K562 (cell line): ENCODE data around the gene CAMK1D. TPM values are rescaled to one million over a fixed set of nuclear protein-coding genes. Genes with fewer than 3 reads are reported as not detected.

Experiments used
- ATAC-seq: fragments of 200-7000 bp; cut with Tn5 transposase; 3 replicates; pipeline ENCODE4 v1.9.1; 2020; ENCODE audit warnings: moderate library complexity
- BruUV-seq: library from RNA; stranded (reverse); fragments of 400-500 nt; replicated peaks from 2 replicates; lab custom pipeline; 2021; lab: Mats Ljungman, UMichigan
- CTCF ChIA-PET: fragments of 300-600 bp; formaldehyde crosslinking; extraction: SDS; loops from one replicate; lab custom pipeline; 2021; ENCODE audit warnings: low intra/inter-chr PET ratio; lab: Yijun Ruan, JAX
- POLR2A ChIA-PET: fragments of 300-600, 350-650 bp; sonication (Branson Sonifier 250); formaldehyde crosslinking; extraction: SDS; loops from one replicate; lab custom pipeline; 2021; ENCODE audit warnings: antibody characterized with exemption, inconsistent platforms; lab: Yijun Ruan, JAX
- DNase-seq, 4 experiments: peaks; one replicate each; pipeline versions ENCODE4 v3.0.0 to v3.0.0-alpha.2; 2011 to 2018; ENCODE audit warnings: low spot score in 3 of 4, mixed read lengths in 3 of 4; ENCODE audit errors: extremely low read depth in 1 of 4
- FAIRE-seq: peaks from 2 replicates; lab custom pipeline; 2011; peaks lifted over from hg19 to GRCh38; lab: Jason Lieb, UNC
- H2AFZ ChIP-seq: 2 replicates; pipeline ENCODE4 v1.6.0; 2011; ENCODE audit warnings: low read depth, low read length, control low read depth, inconsistent platforms
- H3K27ac ChIP-seq: fragments of 200-600 bp; 3 replicates; pipeline ENCODE4 v1.8.0; 2011; ENCODE audit warnings: low read depth, mild to moderate bottlenecking, control low read depth, inconsistent platforms, low read length, moderate library complexity, mixed read lengths; ENCODE audit errors: extremely low read depth
- H3K27me3 ChIP-seq, 2 experiments: fragments of 300-600 bp in 1 of 2; 2 replicates in 1 of 2; 3 replicates in 1 of 2; pipeline versions ENCODE4 v1.6.0 to v1.8.0; 2011; ENCODE audit warnings: inconsistent platforms in 2 of 2, low read length in 2 of 2, mild to moderate bottlenecking in 1 of 2, mixed read lengths in 1 of 2, moderate library complexity in 1 of 2; ENCODE audit not compliant: control insufficient read depth in 2 of 2, insufficient read depth in 2 of 2
- H3K36me3 ChIP-seq: fragments of 300-600 bp; 3 replicates; pipeline ENCODE4 v1.8.0; 2011; ENCODE audit warnings: mild to moderate bottlenecking, low read length, inconsistent platforms; ENCODE audit not compliant: control insufficient read depth, insufficient read depth
- H3K4me1 ChIP-seq, 2 experiments: fragments of 200-600 bp in 1 of 2; replicated peaks in 1 of 2; 2 replicates in 1 of 2; 3 replicates in 1 of 2; pipeline versions ENCODE4 v1.5.1 to v1.8.0; 2011; ENCODE audit warnings: inconsistent platforms in 2 of 2, low read length in 2 of 2, mild to moderate bottlenecking in 1 of 2, mixed read lengths in 1 of 2, moderate library complexity in 1 of 2; ENCODE audit not compliant: control insufficient read depth in 2 of 2, insufficient read depth in 2 of 2
- H3K4me2 ChIP-seq: 2 replicates; pipeline ENCODE4 v1.6.1; 2011; ENCODE audit warnings: low read length, control low read depth, inconsistent platforms, mixed read lengths; ENCODE audit not compliant: insufficient read depth
- H3K4me3 ChIP-seq: fragments of 200-600 bp; sonication (generic), shearing (Covaris generic); 2 replicates; pipeline ENCODE4 v1.5.1; 2016; ENCODE audit warnings: control low read depth, inconsistent platforms
- H3K79me2 ChIP-seq: fragments of 200-600 bp; 3 replicates; pipeline ENCODE4 v1.8.0; 2011; ENCODE audit warnings: low read length, inconsistent platforms; ENCODE audit not compliant: control insufficient read depth, insufficient read depth
- H3K9ac ChIP-seq, 2 experiments: 2 replicates each; pipeline versions ENCODE4 v1.6.0 to v1.6.1; 2011; ENCODE audit warnings: low read depth in 2 of 2, low read length in 2 of 2, control low read depth in 1 of 2, inconsistent platforms in 1 of 2, mild to moderate bottlenecking in 1 of 2, mixed read lengths in 1 of 2; ENCODE audit not compliant: insufficient read depth in 1 of 2
- H3K9me1 ChIP-seq: one replicate; pipeline ENCODE4 v1.6.0; 2011; ENCODE audit warnings: inconsistent platforms, mild to moderate bottlenecking, low read length, moderate library complexity; ENCODE audit not compliant: control insufficient read depth, insufficient read depth
- H3K9me3 ChIP-seq: replicated peaks from 2 replicates; pipeline ENCODE4 v1.5.1; 2011; ENCODE audit warnings: low read depth, low read length, inconsistent platforms; ENCODE audit not compliant: control insufficient read depth, insufficient read depth
- H4K20me1 ChIP-seq: replicated peaks from 2 replicates; pipeline ENCODE4 v1.6.1; 2011; ENCODE audit warnings: low read length, inconsistent platforms, mixed read lengths; ENCODE audit not compliant: control insufficient read depth, insufficient read depth
- ATF6 ChIP-seq: sonication (generic); formaldehyde crosslinking; IDR thresholded peaks from 2 replicates; pipeline ENCODE4 v1.4.0; 2020; ENCODE audit warnings: mild to moderate bottlenecking, missing genetic modification reagents
- BDP1 ChIP-seq: IDR thresholded peaks from 3 replicates; pipeline ENCODE4 v1.6.1; 2011; ENCODE audit not compliant: insufficient read length, insufficient read depth
- CBFA2T2 ChIP-seq: fragments of 450-650 bp; conservative IDR thresholded peaks from 2 replicates; pipeline ENCODE4 v1.6.1; 2017; ENCODE audit warnings: mild to moderate bottlenecking
- DPF2 ChIP-seq: fragments of 450-650 bp; IDR thresholded peaks from 2 replicates; pipeline ENCODE4 v1.6.1; 2016
- EP300 ChIP-seq: IDR thresholded peaks from 2 replicates; pipeline ENCODE4 v1.6.1; 2012; ENCODE audit warnings: low read length, improper control_type of control experiment
- GATA2 ChIP-seq: sonication (generic); formaldehyde crosslinking; IDR thresholded peaks from 2 replicates; pipeline ENCODE4 v1.4.0; 2020; ENCODE audit warnings: mild to moderate bottlenecking, missing genetic modification reagents
- MAFG ChIP-seq: fragments of 450-650 bp; conservative IDR thresholded peaks from 2 replicates; pipeline ENCODE4 v1.6.1; 2016; ENCODE audit warnings: missing genetic modification characterization, missing compliant biosample characterization
- MAFK ChIP-seq: IDR thresholded peaks from 2 replicates; pipeline ENCODE4 v1.6.1; 2011; ENCODE audit warnings: low read length, improper control_type of control experiment
- NFE2 ChIP-seq: IDR thresholded peaks from 2 replicates; pipeline ENCODE4 v1.6.1; 2014; ENCODE audit warnings: antibody characterized with exemption, low read depth
- SIX5 ChIP-seq, 2 experiments: IDR thresholded peaks; 2 replicates each; pipeline ENCODE4 v1.6.1; 2011; ENCODE audit warnings: low read length in 2 of 2, borderline replicate concordance in 1 of 2, low read depth in 1 of 2, mild to moderate bottlenecking in 1 of 2, moderate library complexity in 1 of 2; ENCODE audit not compliant: insufficient read depth in 1 of 2
- ZNF12 ChIP-seq: sonication (generic); formaldehyde crosslinking; IDR thresholded peaks from 2 replicates; pipeline ENCODE4 v1.4.0; 2020; ENCODE audit warnings: mild to moderate bottlenecking, missing genetic modification reagents
- ZNF253 ChIP-seq: fragments of 250-450 bp; sonication (Bioruptor Pico); conservative IDR thresholded peaks from 2 replicates; pipeline ENCODE4 v1.6.1; 2021; ENCODE audit warnings: mild to moderate bottlenecking
- ZNF77 ChIP-seq: fragments of 250-450 bp; sonication (Bioruptor Pico); IDR thresholded peaks from 2 replicates; pipeline ENCODE4 v1.5.0; 2020
- WGBS: fragments of 100-300 bp; shearing (Covaris generic); methylation state at CpG from one replicate; pipeline ENCODE4 v1.1.6; 2016; ENCODE audit warnings: low coverage, mixed read lengths; ENCODE audit not compliant: insufficient coverage; ENCODE audit errors: missing lambda C conversion rate; 5-methylcytosine and 5-hydroxymethylcytosine counted together
- in situ Hi-C: fragments of 300-500 bp; cut with MboI; formaldehyde crosslinking; loops from 4 replicates; pipeline ENCODE4 v1.15.0; 2018; ENCODE audit warnings: inconsistent platforms, mixed read lengths
- intact Hi-C: fragments of 100-400 bp; cut with micrococcal nuclease; formaldehyde crosslinking; loops from 2 replicates; pipeline ENCODE4 v1.14.2; 2022
- polyA plus RNA-seq, 8 experiments: library from polyadenylated mRNA; depleted of rRNA in 4 of 8; stranded (reverse) in 5 of 8; unstranded in 3 of 8; fragments of >200 nt; fragmentation: Nextera tagmentation in 2 of 8; fragmentation: Illumina TruSeq in 1 of 8; extraction: Ambion mirVana in 2 of 8; extraction: Trizol in 1 of 8; gene quantifications; 2 replicates each; pipeline versions ENCODE4 v1.2.1 to v1.2.3, GENCODE V29; 2011 to 2014; ENCODE audit warnings: inconsistent platforms in 1 of 8, missing spikeins in 1 of 8
- total RNA-seq, 7 experiments: library from RNA; depleted of rRNA in 6 of 7; stranded (reverse); fragments of >200 nt in 6 of 7; fragmentation: Illumina TruSeq in 2 of 7; extraction: Trizol in 2 of 7; gene quantifications; 2 replicates each; pipeline versions ENCODE4 v1.2.1 to v1.2.3, GENCODE V29; 2011 to 2021; ENCODE audit warnings: low replicate concordance in 1 of 7
- TF ChIP-seq, protein P1 (sequence below): fragments of 450-650 bp; formaldehyde crosslinking; IDR thresholded peaks from 2 replicates; pipeline ENCODE4 v1.4.0; 2020; ENCODE audit warnings: mild to moderate bottlenecking, mixed read lengths
- TF ChIP-seq, protein P2 (sequence below): fragments of 250-450 bp; sonication (Bioruptor Pico); IDR thresholded peaks from 2 replicates; pipeline ENCODE4 v1.5.0; 2021; ENCODE audit warnings: mild to moderate bottlenecking, moderate library complexity

The CAMK1D gene
- total and polyA plus RNA-seq, 9 of the 15 experiments (the other 6 are each of a cell fraction or from before 2014, with no cell fraction given), result 0.12 to 0.24 (median 0.20) TPM; not detected in 5

GRCh38 chr10:12463459-12463838, 114.1 kb downstream of the CAMK1D start (continued):
- TF ChIP-seq ATF6 (CRISPR knock-in tag), result no peak

DNA sequence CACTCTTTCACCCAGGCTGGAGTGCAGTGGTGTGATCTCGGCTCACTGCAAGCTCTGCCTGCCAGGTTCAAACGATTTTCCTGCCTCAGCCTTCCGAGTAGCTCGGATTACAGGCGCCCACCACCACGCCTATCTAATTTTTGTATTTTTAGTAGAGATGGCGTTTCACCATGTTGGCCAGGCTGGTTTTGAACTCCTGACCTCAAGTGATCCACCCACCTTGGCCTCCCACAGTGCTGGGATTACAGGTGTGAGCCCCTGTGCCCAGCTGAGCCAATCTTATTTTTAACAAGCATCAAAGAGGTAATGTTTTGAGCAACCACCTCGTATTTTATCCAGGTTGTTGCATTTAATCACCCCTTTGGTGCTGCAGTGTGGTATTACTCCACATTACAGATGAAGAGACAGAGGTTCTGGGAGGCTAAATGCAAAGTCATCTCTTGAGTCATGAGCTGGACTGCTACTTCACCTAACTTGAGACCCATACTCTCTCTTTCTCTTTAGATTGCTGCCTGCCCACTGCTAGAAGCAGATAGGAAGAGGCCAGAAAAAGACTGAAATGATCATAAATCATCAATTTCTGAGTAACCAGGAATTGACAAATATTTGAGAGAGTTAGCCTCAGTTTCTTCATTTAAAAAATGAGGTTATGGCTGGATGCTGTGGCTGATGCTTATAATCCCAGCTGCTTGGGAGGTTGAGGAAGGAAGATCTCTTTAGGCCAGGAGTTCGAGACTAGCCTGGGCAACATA, 116.2 kb downstream of the CAMK1D start:
- intact Hi-C loops, result no loop called here
- no peak overlapping the region for H2AFZ ChIP-seq
- in situ Hi-C loops, result no loop called here
- H3K27me3 ChIP-seq, result peaks cover 4 to 41% of the 10 kb centered on the region in 2 experiments
- H4K20me1 ChIP-seq, result no peaks in the 10 kb centered on the region
- POLR2A ChIA-PET, result no interaction called here
- 0% methylated on average over 9 of the region's 9 CpGs for WGBS
- H3K9me3 ChIP-seq, result no peaks in the 10 kb centered on the region
- ATAC-seq, result peak; percentile 61; the same call in 2 of the 3 replicates
- no peak overlapping the region for H3K4me3 ChIP-seq
- no peaks in the 10 kb centered on the region for H3K9me1 ChIP-seq
- DNase-seq, result peak in 2 of 4 experiments; percentile 10 to 17
- no peaks in the 10 kb centered on the region for H3K36me3 ChIP-seq
- no peaks in the 10 kb centered on the region for H3K4me1 ChIP-seq
- BruUV-seq, result no TSS peak
- no peak overlapping the region for H3K4me2 ChIP-seq
- H3K79me2 ChIP-seq, result no peaks in the 10 kb centered on the region
- no peak overlapping the region for H3K27ac ChIP-seq
- CTCF ChIA-PET, result no interaction called here
- no peak for FAIRE-seq
- no peak overlapping the region for H3K9ac ChIP-seq
- TF ChIP-seq, protein P1, sequence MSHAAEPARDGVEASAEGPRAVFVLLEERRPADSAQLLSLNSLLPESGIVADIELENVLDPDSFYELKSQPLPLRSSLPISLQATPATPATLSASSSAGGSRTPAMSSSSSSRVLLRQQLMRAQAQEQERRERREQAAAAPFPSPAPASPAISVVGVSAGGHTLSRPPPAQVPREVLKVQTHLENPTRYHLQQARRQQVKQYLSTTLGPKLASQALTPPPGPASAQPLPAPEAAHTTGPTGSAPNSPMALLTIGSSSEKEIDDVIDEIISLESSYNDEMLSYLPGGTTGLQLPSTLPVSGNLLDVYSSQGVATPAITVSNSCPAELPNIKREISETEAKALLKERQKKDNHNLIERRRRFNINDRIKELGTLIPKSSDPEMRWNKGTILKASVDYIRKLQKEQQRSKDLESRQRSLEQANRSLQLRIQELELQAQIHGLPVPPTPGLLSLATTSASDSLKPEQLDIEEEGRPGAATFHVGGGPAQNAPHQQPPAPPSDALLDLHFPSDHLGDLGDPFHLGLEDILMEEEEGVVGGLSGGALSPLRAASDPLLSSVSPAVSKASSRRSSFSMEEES, result no peak
- TF ChIP-seq MAFK (peak; percentile 40; the same call in 1 of the 2 replicates), DPF2 (peak; percentile 44), GATA2 (CRISPR knock-in tag) (no peak), ZNF12 (CRISPR knock-in tag) (no peak), CBFA2T2 (no peak), ZNF77 (CRISPR knock-in tag) (no peak), SIX5 (IDR thresholded peaks at IDR 0.05; ENCODE audit: borderline replicate concordance in 1 of 2, insufficient read depth in 1 of 2, low read depth in 1 of 2, low read length in 2 of 2) (no peak), BDP1 (no peak), MAFG (tag) (peak; percentile 87), NFE2 (peak; percentile 59; the same call in 1 of the 2 replicates), ZNF253 (no peak), EP300 (no peak)
- TF ChIP-seq, protein P2, sequence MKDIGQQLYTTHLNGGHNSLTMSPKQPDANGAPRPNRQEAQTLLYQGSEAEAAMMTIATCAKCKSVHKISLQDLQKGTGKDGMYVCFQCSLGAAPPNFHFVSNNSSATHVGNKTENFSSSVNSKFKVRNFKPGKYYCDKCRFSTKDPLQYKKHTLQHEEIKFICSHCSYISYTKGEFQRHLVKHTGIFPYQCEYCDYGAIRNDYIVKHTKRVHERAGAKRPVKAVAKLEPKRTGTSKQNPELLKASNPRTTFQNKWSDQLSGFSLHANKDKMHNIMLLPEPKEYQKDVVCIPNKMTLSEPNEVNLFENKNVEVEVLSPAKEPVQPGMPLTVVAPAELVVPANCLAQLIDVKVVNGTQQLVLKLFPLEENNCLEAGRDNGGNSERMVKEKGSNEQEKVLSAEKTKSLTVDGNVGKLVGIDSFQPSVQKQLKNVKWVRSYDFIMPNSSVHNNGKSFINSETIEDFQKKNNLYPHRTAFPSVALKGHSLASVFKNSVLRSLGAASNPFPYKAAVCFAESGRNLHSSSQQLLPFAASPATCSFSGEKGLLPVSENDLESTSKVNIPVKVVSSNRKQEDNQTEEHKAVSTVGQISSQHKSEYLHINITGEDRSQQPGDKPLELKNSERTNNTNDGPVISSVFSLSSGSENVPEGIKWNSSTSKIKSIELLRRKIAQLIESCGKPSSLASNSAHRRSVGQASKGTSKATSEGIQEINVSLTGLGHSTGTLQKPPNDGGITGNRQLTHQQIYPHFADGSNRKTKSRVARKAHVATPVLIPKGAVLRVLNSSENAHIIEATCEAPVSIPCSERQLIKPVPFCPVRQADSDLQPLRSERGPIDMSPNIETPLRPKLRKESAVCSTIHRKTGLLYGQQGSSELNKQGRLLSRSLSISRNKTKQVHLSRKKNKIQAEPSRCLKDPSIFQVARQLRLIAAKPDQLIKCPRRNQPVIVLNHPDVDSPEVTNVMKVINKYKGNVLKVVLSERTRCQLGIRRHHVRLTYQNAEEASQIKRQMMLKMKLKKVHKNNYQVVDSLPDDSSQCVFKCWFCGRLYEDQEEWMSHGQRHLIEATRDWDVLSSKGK (CRISPR knock-in tag), result no peak
